Neural cell (in vitro differentiated cells): ENCODE data around the gene STYK1. TPM values are rescaled to one million over a fixed set of nuclear protein-coding genes. Genes with fewer than 3 reads are reported as not detected.

Source experiments
- H2AFZ ChIP-seq: fragments of 200-600, 300-800 bp; sonication (generic), shearing (Covaris generic); 2 replicates; pipeline ENCODE4 v1.6.0; 2014; ENCODE audit warnings: low read depth, mild to moderate bottlenecking, antibody characterized with exemption, low read length, moderate library complexity
- H3F3A ChIP-seq: fragments of 200-600 bp; shearing (Covaris generic); 2 replicates; pipeline ENCODE4 v1.6.1; 2016; ENCODE audit warnings: mild to moderate bottlenecking, moderate library complexity, mixed read lengths, antibody characterized with exemption, low read length; ENCODE audit not compliant: insufficient read depth, poor library complexity, severe bottlenecking
- H3K27ac ChIP-seq: fragments of 200-600, 300-800 bp; sonication (generic), shearing (Covaris generic); 2 replicates; pipeline ENCODE4 v1.5.1; 2014; ENCODE audit warnings: mild to moderate bottlenecking, low read length, moderate library complexity
- H3K27me3 ChIP-seq: fragments of 300-800, 200-600 bp; sonication (generic), shearing (Covaris generic); 2 replicates; pipeline ENCODE4 v1.6.0; 2014; ENCODE audit warnings: mild to moderate bottlenecking, low read depth, low read length, moderate library complexity; ENCODE audit not compliant: insufficient read depth
- H3K36me3 ChIP-seq: fragments of 300-800, 200-600 bp; sonication (generic), shearing (Covaris generic); 2 replicates; pipeline ENCODE4 v1.5.1; 2014; ENCODE audit warnings: mild to moderate bottlenecking, antibody characterized with exemption, low read length, moderate library complexity; ENCODE audit not compliant: insufficient read depth
- H3K4me2 ChIP-seq: fragments of 300-800, 200-600 bp; sonication (generic), shearing (Covaris generic); 2 replicates; pipeline ENCODE4 v1.6.0; 2014; ENCODE audit warnings: mild to moderate bottlenecking, low read length
- H3K4me3 ChIP-seq: fragments of 300-800, 200-600 bp; sonication (generic), shearing (Covaris generic); 2 replicates; pipeline ENCODE4 v1.5.1; 2014; ENCODE audit warnings: mild to moderate bottlenecking, low read length, moderate library complexity
- H3K79me2 ChIP-seq: fragments of 200-600 bp; shearing (Covaris generic); replicated peaks from 2 replicates; pipeline ENCODE4 v1.6.0; 2014; ENCODE audit warnings: mild to moderate bottlenecking, low read length, moderate library complexity; ENCODE audit not compliant: insufficient read depth
- H3K9ac ChIP-seq: fragments of 300-800, 200-600 bp; sonication (generic), shearing (Covaris generic); 2 replicates; pipeline ENCODE4 v1.6.1; 2016; ENCODE audit warnings: mild to moderate bottlenecking, low read length, mixed read lengths
- H3K9me2 ChIP-seq: fragments of 200-600 bp; shearing (Covaris generic); 2 replicates; pipeline ENCODE4 v1.6.1; 2016; ENCODE audit warnings: mild to moderate bottlenecking, low read length, mixed read lengths; ENCODE audit not compliant: insufficient read depth
- H3K9me3 ChIP-seq: fragments of 200-600, 300-800 bp; sonication (generic), shearing (Covaris generic); 2 replicates; pipeline ENCODE4 v1.6.1; 2016; ENCODE audit warnings: mild to moderate bottlenecking, mixed run types, low read length, moderate library complexity, mixed read lengths
- H4K20me1 ChIP-seq: fragments of 200-600 bp; shearing (Covaris generic); 2 replicates; pipeline ENCODE4 v1.6.1; 2016; ENCODE audit warnings: mild to moderate bottlenecking, mixed run types; ENCODE audit not compliant: insufficient read depth
- CTCF ChIP-seq: fragments of 450-650 bp; IDR thresholded peaks from 2 replicates; pipeline ENCODE4 v1.5.1; 2014; ENCODE audit warnings: antibody characterized with exemption, mild to moderate bottlenecking, moderate library complexity; ENCODE audit not compliant: poor library complexity, severe bottlenecking
- EP300 ChIP-seq: fragments of 450-650 bp; conservative IDR thresholded peaks from 2 replicates; pipeline ENCODE4 v1.6.1; 2014; ENCODE audit warnings: antibody characterized with exemption, mild to moderate bottlenecking, moderate library complexity; ENCODE audit not compliant: poor library complexity, severe bottlenecking
- EZH2 ChIP-seq: fragments of 200-600, 300-800 bp; shearing (Covaris generic), sonication (generic); IDR thresholded peaks from 2 replicates; pipeline ENCODE4 v1.6.1; 2014; ENCODE audit warnings: antibody characterized with exemption, low read length, borderline replicate concordance, mild to moderate bottlenecking; ENCODE audit not compliant: insufficient read depth, poor library complexity, severe bottlenecking
- MXI1 ChIP-seq: fragments of 450-650 bp; conservative IDR thresholded peaks from 2 replicates; pipeline ENCODE4 v1.6.1; 2014; ENCODE audit warnings: antibody characterized with exemption, mild to moderate bottlenecking; ENCODE audit not compliant: poor library complexity, severe bottlenecking
- POLR2AphosphoS5 ChIP-seq: IDR thresholded peaks from 2 replicates; pipeline ENCODE4 v1.6.1; 2012
- RAD21 ChIP-seq: fragments of 450-650 bp; conservative IDR thresholded peaks from 2 replicates; pipeline ENCODE4 v1.6.1; 2014; ENCODE audit warnings: antibody characterized with exemption, mild to moderate bottlenecking, moderate library complexity
- REST ChIP-seq: IDR thresholded peaks from 2 replicates; pipeline ENCODE4 v1.6.1; 2012; ENCODE audit warnings: borderline replicate concordance
- SMC3 ChIP-seq: fragments of 450-650 bp; conservative IDR thresholded peaks from 2 replicates; pipeline ENCODE4 v1.6.1; 2014; ENCODE audit warnings: antibody characterized with exemption, mild to moderate bottlenecking, moderate library complexity; ENCODE audit not compliant: poor library complexity
- TAF1 ChIP-seq: IDR thresholded peaks from 2 replicates; pipeline ENCODE4 v1.6.1; 2012; ENCODE audit warnings: low read depth
- polyA plus RNA-seq: library from polyadenylated mRNA; depleted of rRNA; stranded (reverse); fragments of >200 nt; gene quantifications from 2 replicates; pipeline ENCODE4 v1.2.3, GENCODE V29; 2014

The STYK1 gene
- polyA plus RNA-seq, 1 donor from 2014 or later, result 0.24 TPM

- no peak overlapping the region for H3K9ac ChIP-seq
These were observed 72.9 kb downstream of the STYK1 start for GRCh38 chr12:10600988-10601387.

GRCh38 chr12:10595881-10596280, 78.0 kb downstream of the STYK1 start:
- no peaks in the 10 kb centered on the region for H3K79me2 ChIP-seq
- no peaks in the 10 kb centered on the region for H3K9me2 ChIP-seq
- no peak overlapping the region for H3K4me2 ChIP-seq
- H3K9ac ChIP-seq, result no peak overlapping the region
- no peak overlapping the region for H3K27ac ChIP-seq
- no peaks in the 10 kb centered on the region for H3K9me3 ChIP-seq
- H3K4me3 ChIP-seq, result no peak overlapping the region
- H3K36me3 ChIP-seq, result no peaks in the 10 kb centered on the region
- H4K20me1 ChIP-seq, result no peaks in the 10 kb centered on the region
- H3K27me3 ChIP-seq, result no peaks in the 10 kb centered on the region
- no peaks in the 10 kb centered on the region for H3F3A ChIP-seq
- no peak overlapping the region for H2AFZ ChIP-seq
- TF ChIP-seq RAD21 (no peak), MXI1 (no peak), TAF1 (no peak), POLR2AphosphoS5 (no peak), EZH2 (no peak), SMC3 (no peak), CTCF (no peak), EP300 (no peak)

More at GRCh38 chr12:10600988-10601387, 72.9 kb downstream of the STYK1 start:
- no peaks in the 10 kb centered on the region for H3K27me3 ChIP-seq
- H3F3A ChIP-seq, result no peaks in the 10 kb centered on the region
- no peak overlapping the region for H2AFZ ChIP-seq
- no peak overlapping the region for H3K4me2 ChIP-seq
- no peaks in the 10 kb centered on the region for H3K9me3 ChIP-seq
- no peaks in the 10 kb centered on the region for H3K36me3 ChIP-seq
- H4K20me1 ChIP-seq, result no peaks in the 10 kb centered on the region
- H3K27ac ChIP-seq, result no peak overlapping the region
- H3K79me2 ChIP-seq, result no peaks in the 10 kb centered on the region
- TF ChIP-seq TAF1 (no peak), MXI1 (no peak), CTCF (no peak), EZH2 (no peak), REST (no peak), EP300 (no peak), SMC3 (no peak), RAD21 (no peak), POLR2AphosphoS5 (no peak)
- no peak overlapping the region for H3K4me3 ChIP-seq
- no peaks in the 10 kb centered on the region for H3K9me2 ChIP-seq
